Esophagus (tissue), 2 donors: ENCODE data around the gene RIPOR3. TPM values are rescaled to one million over a fixed set of nuclear protein-coding genes. Genes with fewer than 3 reads are reported as not detected.
A peak's percentile ranks its signal among the peaks of the same experiment; 100 is the strongest.

Source experiments
- H3K27ac ChIP-seq, 2 donors: one replicate each; pipeline ENCODE4 v1.5.1; 2013; ENCODE audit warnings: low read depth in 2 of 2, mild to moderate bottlenecking in 2 of 2, inconsistent platforms in 1 of 2, low read length in 1 of 2, moderate library complexity in 1 of 2
- H3K27me3 ChIP-seq, 2 donors: one replicate each; pipeline ENCODE4 v1.6.1; 2013; ENCODE audit warnings: low read length in 2 of 2, control low read depth in 1 of 2, mild to moderate bottlenecking in 1 of 2; ENCODE audit not compliant: insufficient read depth in 2 of 2, control insufficient read depth in 1 of 2
- H3K36me3 ChIP-seq, 2 donors: one replicate each; pipeline ENCODE4 v1.6.1; 2013; ENCODE audit warnings: low read length in 1 of 2; ENCODE audit not compliant: control insufficient read depth in 2 of 2, insufficient read depth in 2 of 2
- H3K4me1 ChIP-seq, 2 donors: one replicate each; pipeline ENCODE4 v1.6.1; 2013; ENCODE audit warnings: low read length in 1 of 2; ENCODE audit not compliant: control insufficient read depth in 2 of 2, insufficient read depth in 2 of 2
- H3K4me3 ChIP-seq, 2 donors: one replicate each; pipeline ENCODE4 v1.5.1; 2013; ENCODE audit warnings: low read length in 2 of 2, mild to moderate bottlenecking in 2 of 2, low read depth in 1 of 2, moderate library complexity in 1 of 2
- H3K9me3 ChIP-seq, 2 donors: one replicate each; pipeline ENCODE4 v1.6.1; 2013; ENCODE audit warnings: mild to moderate bottlenecking in 2 of 2, low read depth in 1 of 2, low read length in 1 of 2, moderate library complexity in 1 of 2; ENCODE audit not compliant: control insufficient read depth in 2 of 2, insufficient read depth in 1 of 2
- WGBS, 2 donors: extraction: QIAGEN DNeasy Blood & Tissue Kit; methylation state at CpG; one replicate each; pipeline ENCODE4 v1.1.7; 2013; 5-methylcytosine and 5-hydroxymethylcytosine counted together
- polyA plus RNA-seq, 2 donors: library from polyadenylated mRNA; stranded (reverse); fragments of 200-250 nt; gene quantifications; one replicate each; pipeline ENCODE4 v1.2.3, GENCODE V29; 2013
- donor health status: healthy with polysubstance abuse.
- donor health status: Bipolar disorder and iron deficiency.

The RIPOR3 gene
- polyA plus RNA-seq, 2 donors = 2.6 to 5.2 TPM

GRCh38 chr20:50554694-50555579, 136.4 kb downstream of the RIPOR3 start:
- Histone ChIP-seq H3K4me3 (no peak overlapping the region), H3K27ac (no peak overlapping the region), H3K27me3 (no peaks in the 10 kb centered on the region), H3K36me3 (no peaks in the 10 kb centered on the region), H3K9me3 (no peaks in the 10 kb centered on the region), H3K4me1 (peaks cover 0 to 3% of the 10 kb centered on the region in 2 donors)
- 96% methylated on average over 4 of the region's 4 CpGs for WGBS, 2 donors

- Histone ChIP-seq H3K27me3 (no peaks in the 10 kb centered on the region), H3K27ac (no peak overlapping the region), H3K4me1 (peaks cover 3 to 4% of the 10 kb centered on the region in 2 donors), H3K4me3 (no peak overlapping the region), H3K9me3 (no peaks in the 10 kb centered on the region), H3K36me3 (no peaks in the 10 kb centered on the region)
- WGBS, 2 donors = 95 to 97% methylated on average over 3 of the region's 3 CpGs
Observed at GRCh38 chr20:50552979-50553378, 138.4 kb downstream of the RIPOR3 start.

GRCh38 chr20:50551288-50551687, 140.1 kb downstream of the RIPOR3 start:
- peak overlapping the region in 1 of 2 donors; percentile 53 for H3K27ac ChIP-seq
- no peaks in the 10 kb centered on the region for H3K27me3 ChIP-seq
- WGBS, 2 donors = 58 to 71% methylated on average over 4 of the region's 4 CpGs
- H3K4me1 ChIP-seq = peaks cover 3 to 4% of the 10 kb centered on the region in 2 donors
- H3K36me3 ChIP-seq = no peaks in the 10 kb centered on the region
- no peaks in the 10 kb centered on the region for H3K9me3 ChIP-seq
- no peak overlapping the region for H3K4me3 ChIP-seq

GRCh38 chr20:50550531-50550930, 140.8 kb downstream of the RIPOR3 start:
- Histone ChIP-seq H3K4me3 (no peak overlapping the region), H3K36me3 (no peaks in the 10 kb centered on the region), H3K4me1 (peaks cover 0 to 4% of the 10 kb centered on the region in 2 donors), H3K27me3 (no peaks in the 10 kb centered on the region), H3K27ac (peak overlapping the region in 1 of 2 donors; percentile 41), H3K9me3 (no peaks in the 10 kb centered on the region)
- WGBS, 2 donors = 67 to 68% methylated on average over 2 of the region's 2 CpGs

- no peaks in the 10 kb centered on the region for H3K9me3 ChIP-seq
- H3K27me3 ChIP-seq = no peaks in the 10 kb centered on the region
- 70 to 74% methylated on average over 5 of the region's 5 CpGs for WGBS, 2 donors
- H3K27ac ChIP-seq = no peak overlapping the region
- H3K36me3 ChIP-seq = no peaks in the 10 kb centered on the region
- H3K4me1 ChIP-seq = peaks cover 0 to 4% of the 10 kb centered on the region in 2 donors
- H3K4me3 ChIP-seq = no peak overlapping the region
Observed at GRCh38 chr20:50548396-50548795, 142.9 kb downstream of the RIPOR3 start.

GRCh38 chr20:50547964-50548363, 143.4 kb downstream of the RIPOR3 start:
- H3K4me3 ChIP-seq = no peak overlapping the region
- H3K9me3 ChIP-seq = no peaks in the 10 kb centered on the region
- H3K4me1 ChIP-seq = peaks cover 0 to 4% of the 10 kb centered on the region in 2 donors
- WGBS, 2 donors = 84 to 85% methylated on average over 6 of the region's 6 CpGs
- H3K27ac ChIP-seq = no peak overlapping the region
- H3K36me3 ChIP-seq = no peaks in the 10 kb centered on the region
- no peaks in the 10 kb centered on the region for H3K27me3 ChIP-seq

- Histone ChIP-seq H3K27ac (peak overlapping the region in 1 of 2 donors; percentile 68), H3K36me3 (no peaks in the 10 kb centered on the region), H3K4me1 (peaks cover 0 to 4% of the 10 kb centered on the region in 2 donors), H3K27me3 (no peaks in the 10 kb centered on the region), H3K9me3 (no peaks in the 10 kb centered on the region), H3K4me3 (no peak overlapping the region)
- 48 to 55% methylated on average over 5 of the region's 5 CpGs for WGBS, 2 donors
Observed at GRCh38 chr20:50546729-50547314, 144.5 kb downstream of the RIPOR3 start.

GRCh38 chr20:50545126-50545525, 146.2 kb downstream of the RIPOR3 start:
- no peak overlapping the region for H3K27ac ChIP-seq
- H3K4me3 ChIP-seq = no peak overlapping the region
- WGBS, 2 donors = 77 to 78% methylated on average over 5 of the region's 5 CpGs
- peaks cover 0 to 2% of the 10 kb centered on the region in 2 donors for H3K36me3 ChIP-seq
- peaks cover 0 to 11% of the 10 kb centered on the region in 2 donors for H3K4me1 ChIP-seq
- H3K9me3 ChIP-seq = no peaks in the 10 kb centered on the region
- no peaks in the 10 kb centered on the region for H3K27me3 ChIP-seq

- Histone ChIP-seq H3K36me3 (peaks cover 0 to 2% of the 10 kb centered on the region in 2 donors), H3K4me3 (no peak overlapping the region), H3K9me3 (no peaks in the 10 kb centered on the region), H3K27me3 (no peaks in the 10 kb centered on the region), H3K4me1 (peaks cover 0 to 7% of the 10 kb centered on the region in 2 donors), H3K27ac (no peak overlapping the region)
- 69 to 76% methylated on average over 5 of the region's 5 CpGs for WGBS, 2 donors
Observed at GRCh38 chr20:50543326-50543725, 148.0 kb downstream of the RIPOR3 start.
